ENCODE results near the gene AUTS2. TPM values are rescaled to one million over a fixed set of nuclear protein-coding genes. Genes with fewer than 3 reads are reported as not detected.

The AUTS2 gene
- total and polyA plus RNA-seq, 4 donors, result 4.9 to 24.4 (median 7.0) TPM

GRCh38 chr7:69860941-69861622 lies 262.8 kb downstream of the AUTS2 start:
- no peaks in the 10 kb centered on the region for H3K9me3 ChIP-seq (ENCODE audit: control insufficient read depth in 4 of 4, low read length in 3 of 4)
- peaks cover 0 to 4% (median under 1%) of the 10 kb centered on the region in 4 donors for H3K27me3 ChIP-seq (ENCODE audit: control insufficient read depth in 4 of 4, insufficient read depth in 4 of 4, low read length in 3 of 4)
- no peak for TF ChIP-seq HNF4A (conservative IDR thresholded peaks at IDR 0.05)
- no peak for TF ChIP-seq FOXA1 (IDR thresholded peaks at IDR 0.05)
- TF ChIP-seq EGR1 (IDR thresholded peaks at IDR 0.05; ENCODE audit: low read depth in 2 of 2), result no peak
- no peak for TF ChIP-seq YY1 (IDR thresholded peaks at IDR 0.05)
- TF ChIP-seq NR2F2 (IDR thresholded peaks at IDR 0.05), result no peak
- TF ChIP-seq REST (IDR thresholded peaks at IDR 0.05), result no peak
- no peak for TF ChIP-seq JUND (IDR thresholded peaks at IDR 0.05)
- TF ChIP-seq FOXA2 (IDR thresholded peaks at IDR 0.05), result no peak
- TF ChIP-seq, protein P1, sequence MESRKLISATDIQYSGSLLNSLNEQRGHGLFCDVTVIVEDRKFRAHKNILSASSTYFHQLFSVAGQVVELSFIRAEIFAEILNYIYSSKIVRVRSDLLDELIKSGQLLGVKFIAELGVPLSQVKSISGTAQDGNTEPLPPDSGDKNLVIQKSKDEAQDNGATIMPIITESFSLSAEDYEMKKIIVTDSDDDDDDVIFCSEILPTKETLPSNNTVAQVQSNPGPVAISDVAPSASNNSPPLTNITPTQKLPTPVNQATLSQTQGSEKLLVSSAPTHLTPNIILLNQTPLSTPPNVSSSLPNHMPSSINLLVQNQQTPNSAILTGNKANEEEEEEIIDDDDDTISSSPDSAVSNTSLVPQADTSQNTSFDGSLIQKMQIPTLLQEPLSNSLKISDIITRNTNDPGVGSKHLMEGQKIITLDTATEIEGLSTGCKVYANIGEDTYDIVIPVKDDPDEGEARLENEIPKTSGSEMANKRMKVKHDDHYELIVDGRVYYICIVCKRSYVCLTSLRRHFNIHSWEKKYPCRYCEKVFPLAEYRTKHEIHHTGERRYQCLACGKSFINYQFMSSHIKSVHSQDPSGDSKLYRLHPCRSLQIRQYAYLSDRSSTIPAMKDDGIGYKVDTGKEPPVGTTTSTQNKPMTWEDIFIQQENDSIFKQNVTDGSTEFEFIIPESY (IDR thresholded peaks at IDR 0.05), result no peak
- no peak for TF ChIP-seq RXRA (IDR thresholded peaks at IDR 0.05)
- TF ChIP-seq GABPA (IDR thresholded peaks at IDR 0.05 in 1 of 2, conservative IDR thresholded peaks at IDR 0.05 in 1 of 2), result no peak
- no peak for TF ChIP-seq CTCF (IDR thresholded peaks at IDR 0.05; ENCODE audit: low read depth, low read length, missing input control)
- TF ChIP-seq, protein P2, sequence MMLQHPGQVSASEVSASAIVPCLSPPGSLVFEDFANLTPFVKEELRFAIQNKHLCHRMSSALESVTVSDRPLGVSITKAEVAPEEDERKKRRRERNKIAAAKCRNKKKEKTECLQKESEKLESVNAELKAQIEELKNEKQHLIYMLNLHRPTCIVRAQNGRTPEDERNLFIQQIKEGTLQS (IDR thresholded peaks at IDR 0.05), result no peak
- TF ChIP-seq SP1 (IDR thresholded peaks at IDR 0.05), result no peak
- TF ChIP-seq HNF4G (IDR thresholded peaks at IDR 0.05), result no peak
- TF ChIP-seq RAD21 (IDR thresholded peaks at IDR 0.05), result no peak
- TF ChIP-seq, protein P3, sequence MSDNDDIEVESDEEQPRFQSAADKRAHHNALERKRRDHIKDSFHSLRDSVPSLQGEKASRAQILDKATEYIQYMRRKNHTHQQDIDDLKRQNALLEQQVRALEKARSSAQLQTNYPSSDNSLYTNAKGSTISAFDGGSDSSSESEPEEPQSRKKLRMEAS (IDR thresholded peaks at IDR 0.05), result no peak
- H3K4me1 ChIP-seq (ENCODE audit: control insufficient read depth in 4 of 4, insufficient read depth in 4 of 4, low read length in 3 of 4), result no peaks in the 10 kb centered on the region
- no peaks in the 10 kb centered on the region for H3K36me3 ChIP-seq (ENCODE audit: control insufficient read depth in 4 of 4, insufficient read depth in 3 of 4, low read depth in 1 of 4, low read length in 3 of 4)
- H3K4me3 ChIP-seq (ENCODE audit: low read depth in 1 of 3, low read length in 3 of 3), result no peak overlapping the region
- no peak for DNase-seq (ENCODE audit: low spot score)
- H3K9ac ChIP-seq (ENCODE audit: low read depth in 1 of 2, low read length in 2 of 2), result no peak overlapping the region
- WGBS, result 94% methylated on average over 3 of the region's 3 CpGs
- H3K27ac ChIP-seq (ENCODE audit: low read depth in 1 of 2, low read length in 2 of 2), result no peak overlapping the region
